Measurements from ENCODE around the gene TTC28. TPM values are rescaled to one million over a fixed set of nuclear protein-coding genes. Genes with fewer than 3 reads are reported as not detected.

The TTC28 gene
- polyA plus RNA-seq, 1 donor from 2014 or later: 14.8 TPM

- TF ChIP-seq MXI1 (conservative IDR thresholded peaks at IDR 0.05; ENCODE audit: poor library complexity, severe bottlenecking) (no peak), EP300 (conservative IDR thresholded peaks at IDR 0.05; ENCODE audit: poor library complexity, severe bottlenecking) (no peak)
- Histone ChIP-seq H3K27ac (ENCODE audit: low read length) (no peak overlapping the region), H3K27me3 (ENCODE audit: insufficient read depth, low read depth, low read length) (no peaks in the 10 kb centered on the region), H3K9me2 (ENCODE audit: insufficient read depth, low read length) (no peaks in the 10 kb centered on the region), H3K9ac (ENCODE audit: low read length) (no peak overlapping the region), H3K9me3 (ENCODE audit: low read length) (no peaks in the 10 kb centered on the region), H3K4me2 (ENCODE audit: low read length) (no peak overlapping the region), H3K36me3 (ENCODE audit: insufficient read depth, low read length) (no peaks in the 10 kb centered on the region), H3K79me2 (replicated peaks; ENCODE audit: insufficient read depth, low read length) (no peaks in the 10 kb centered on the region), H3F3A (ENCODE audit: insufficient read depth, low read length, poor library complexity, severe bottlenecking) (peaks cover 5% of the 10 kb centered on the region), H4K20me1 (ENCODE audit: insufficient read depth) (no peaks in the 10 kb centered on the region), H3K4me3 (ENCODE audit: low read length) (no peak overlapping the region), H2AFZ (ENCODE audit: low read depth, low read length) (no peak overlapping the region)
Observed at GRCh38 chr22:28046100-28046499, 633.5 kb downstream of the TTC28 start.

GRCh38 chr22:28044546-28045173 lies 635.0 kb downstream of the TTC28 start:
- Histone ChIP-seq H3K27ac (ENCODE audit: low read length) (no peak overlapping the region), H4K20me1 (ENCODE audit: insufficient read depth) (no peaks in the 10 kb centered on the region), H3K36me3 (ENCODE audit: insufficient read depth, low read length) (no peaks in the 10 kb centered on the region), H2AFZ (ENCODE audit: low read depth, low read length) (no peak overlapping the region), H3K4me3 (ENCODE audit: low read length) (no peak overlapping the region), H3F3A (ENCODE audit: insufficient read depth, low read length, poor library complexity, severe bottlenecking) (no peaks in the 10 kb centered on the region), H3K79me2 (replicated peaks; ENCODE audit: insufficient read depth, low read length) (no peaks in the 10 kb centered on the region), H3K9me2 (ENCODE audit: insufficient read depth, low read length) (no peaks in the 10 kb centered on the region), H3K4me2 (ENCODE audit: low read length) (no peak overlapping the region), H3K9ac (ENCODE audit: low read length) (no peak overlapping the region), H3K27me3 (ENCODE audit: insufficient read depth, low read depth, low read length) (no peaks in the 10 kb centered on the region), H3K9me3 (ENCODE audit: low read length) (no peaks in the 10 kb centered on the region)
- no peak for TF ChIP-seq POLR2AphosphoS5 (IDR thresholded peaks at IDR 0.05)
- TF ChIP-seq EZH2 (IDR thresholded peaks at IDR 0.05; ENCODE audit: borderline replicate concordance, insufficient read depth, low read length, poor library complexity, severe bottlenecking): no peak
- no peak for TF ChIP-seq REST (IDR thresholded peaks at IDR 0.05; ENCODE audit: borderline replicate concordance)
- TF ChIP-seq CTCF (IDR thresholded peaks at IDR 0.05; ENCODE audit: poor library complexity, severe bottlenecking): no peak

GRCh38 chr22:28043266-28043665 lies 636.4 kb downstream of the TTC28 start:
- TF ChIP-seq MXI1 (conservative IDR thresholded peaks at IDR 0.05; ENCODE audit: poor library complexity, severe bottlenecking): no peak
- TF ChIP-seq TAF1 (IDR thresholded peaks at IDR 0.05; ENCODE audit: low read depth): no peak
- no peak for TF ChIP-seq CTCF (IDR thresholded peaks at IDR 0.05; ENCODE audit: poor library complexity, severe bottlenecking)
- no peak for TF ChIP-seq EZH2 (IDR thresholded peaks at IDR 0.05; ENCODE audit: borderline replicate concordance, insufficient read depth, low read length, poor library complexity, severe bottlenecking)
- no peak for TF ChIP-seq POLR2AphosphoS5 (IDR thresholded peaks at IDR 0.05)
- TF ChIP-seq RAD21 (conservative IDR thresholded peaks at IDR 0.05): no peak
- no peak for TF ChIP-seq EP300 (conservative IDR thresholded peaks at IDR 0.05; ENCODE audit: poor library complexity, severe bottlenecking)
- TF ChIP-seq SMC3 (conservative IDR thresholded peaks at IDR 0.05; ENCODE audit: poor library complexity): no peak
- TF ChIP-seq REST (IDR thresholded peaks at IDR 0.05; ENCODE audit: borderline replicate concordance): no peak
- no peak overlapping the region for H3K9ac ChIP-seq (ENCODE audit: low read length)
- H3K27me3 ChIP-seq (ENCODE audit: insufficient read depth, low read depth, low read length): no peaks in the 10 kb centered on the region
- H3K4me3 ChIP-seq (ENCODE audit: low read length): no peak overlapping the region
- no peak overlapping the region for H3K27ac ChIP-seq (ENCODE audit: low read length)
- no peaks in the 10 kb centered on the region for H3K9me2 ChIP-seq (ENCODE audit: insufficient read depth, low read length)
- H4K20me1 ChIP-seq (ENCODE audit: insufficient read depth): no peaks in the 10 kb centered on the region
- no peak overlapping the region for H2AFZ ChIP-seq (ENCODE audit: low read depth, low read length)
- no peaks in the 10 kb centered on the region for H3K36me3 ChIP-seq (ENCODE audit: insufficient read depth, low read length)
- H3K4me2 ChIP-seq (ENCODE audit: low read length): no peak overlapping the region
- H3F3A ChIP-seq (ENCODE audit: insufficient read depth, low read length, poor library complexity, severe bottlenecking): no peaks in the 10 kb centered on the region
- H3K9me3 ChIP-seq (ENCODE audit: low read length): no peaks in the 10 kb centered on the region
- H3K79me2 ChIP-seq (replicated peaks; ENCODE audit: insufficient read depth, low read length): no peaks in the 10 kb centered on the region

All from neural cell (in vitro differentiated cells).